Muscle layer of colon (tissue), 2 donors: ENCODE results near the gene TBCK.
"Not testable (repeated sequence)": the region's sequence is repeated elsewhere in the genome, so short reads cannot be mapped to it uniquely, and the experiment has no call there.

Source experiments
- H3K27ac ChIP-seq: one replicate; pipeline ENCODE4 v1.7.0; 2013; ENCODE audit warnings: low read depth, mild to moderate bottlenecking, low read length, moderate library complexity
- H3K27me3 ChIP-seq, 2 donors: one replicate each; pipeline ENCODE4 v1.7.0; 2013; ENCODE audit warnings: low read length in 2 of 2, mild to moderate bottlenecking in 2 of 2; ENCODE audit not compliant: insufficient read depth in 2 of 2, control insufficient read depth in 1 of 2
- H3K36me3 ChIP-seq: one replicate; pipeline ENCODE4 v1.7.0; 2013; ENCODE audit warnings: mild to moderate bottlenecking, low read length; ENCODE audit not compliant: insufficient read depth
- H3K4me1 ChIP-seq: one replicate; pipeline ENCODE4 v1.7.0; 2013; ENCODE audit warnings: mild to moderate bottlenecking, low read length; ENCODE audit not compliant: insufficient read depth
- H3K4me3 ChIP-seq, 2 donors: one replicate each; pipeline ENCODE4 v1.7.0; 2013; ENCODE audit warnings: low read length in 2 of 2, low read depth in 1 of 2, mild to moderate bottlenecking in 1 of 2, moderate library complexity in 1 of 2
- H3K9ac ChIP-seq: one replicate; pipeline ENCODE4 v1.7.0; 2013; ENCODE audit warnings: low read length
- H3K9me3 ChIP-seq: one replicate; pipeline ENCODE4 v1.7.0; 2013; ENCODE audit warnings: mild to moderate bottlenecking, low read length
- donor health status: abdominal sarcoma.
- donor health status: Adenocarcinoma of cecum.

TBCK gene

DNA sequence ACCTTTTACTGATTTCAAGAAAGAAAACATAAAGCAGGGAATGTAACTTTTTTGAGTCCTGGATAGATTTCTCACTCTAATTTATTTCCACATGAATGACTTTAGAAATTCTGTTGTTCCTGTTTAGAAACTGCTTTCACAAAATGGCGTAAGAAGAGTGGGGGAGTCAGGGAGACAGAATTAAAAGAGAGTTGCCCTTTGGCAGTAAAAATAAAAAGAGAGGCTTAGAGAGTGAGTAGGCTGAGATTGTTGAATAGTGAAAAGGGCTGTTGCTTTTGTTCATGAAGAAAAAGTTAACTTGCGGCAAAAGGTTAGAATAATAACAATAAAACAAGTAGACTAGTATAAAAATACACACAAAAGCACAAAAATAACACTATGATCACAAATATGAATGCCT lies 166.1 kb downstream of the TBCK start:
- Histone ChIP-seq H3K4me1 (no peaks in the 10 kb centered on the region), H3K27me3 (no peaks in the 10 kb centered on the region), H3K9ac (no peak overlapping the region), H3K36me3 (no peaks in the 10 kb centered on the region), H3K27ac (no peak overlapping the region), H3K9me3 (no peaks in the 10 kb centered on the region), H3K4me3 (no peak overlapping the region)

DNA sequence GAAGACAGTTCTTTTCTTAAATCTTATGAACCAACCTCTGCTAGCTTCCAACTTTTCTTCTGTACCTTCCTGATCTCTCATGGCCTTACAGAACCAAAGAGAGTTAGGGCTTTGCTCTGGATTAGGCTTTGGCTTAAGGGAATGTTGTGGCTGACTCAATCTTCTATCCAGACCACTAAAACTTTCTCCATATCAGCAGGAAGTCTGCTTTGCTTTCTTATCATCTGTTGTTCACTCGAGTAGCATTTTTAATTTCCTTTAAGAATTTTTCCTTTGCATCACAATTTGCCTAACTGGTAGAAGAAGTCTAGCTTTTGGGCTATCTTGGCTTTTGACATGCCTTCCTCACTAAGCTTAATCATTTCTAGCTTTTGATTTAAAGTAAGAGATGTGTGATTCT lies 167.0 kb downstream of the TBCK start:
- Histone ChIP-seq H3K4me1 (no peaks in the 10 kb centered on the region), H3K9me3 (no peaks in the 10 kb centered on the region), H3K9ac (no peak overlapping the region), H3K27me3 (no peaks in the 10 kb centered on the region), H3K4me3 (no peak overlapping the region), H3K27ac (no peak overlapping the region), H3K36me3 (no peaks in the 10 kb centered on the region)

DNA sequence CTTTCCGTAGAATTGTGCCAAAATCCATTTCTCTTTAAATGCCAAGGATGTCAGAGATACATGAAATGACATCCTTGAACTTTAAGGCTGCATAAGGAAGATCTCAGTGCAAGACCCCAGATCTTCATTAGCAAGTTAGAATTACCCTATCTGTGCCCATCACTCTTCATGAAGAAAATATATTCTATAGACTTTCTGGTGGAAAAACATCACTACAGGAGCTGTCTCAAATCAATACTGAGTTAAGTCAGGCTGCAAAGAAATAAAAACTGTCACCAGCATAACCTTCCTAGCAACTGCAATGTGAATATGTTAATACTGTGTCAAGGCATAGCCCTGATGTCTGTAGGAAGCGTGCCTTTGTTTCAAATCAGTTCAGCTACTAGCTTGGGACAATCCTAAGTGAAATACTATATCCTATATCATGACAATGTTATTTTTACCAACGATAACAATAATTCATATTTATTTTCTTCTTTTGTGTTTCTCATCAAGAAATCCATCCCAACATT lies 173.3 kb downstream of the TBCK start:
- H3K27ac ChIP-seq, result no peak overlapping the region
- no peak overlapping the region for H3K4me3 ChIP-seq
- no peak overlapping the region for H3K9ac ChIP-seq
- no peaks in the 10 kb centered on the region for H3K36me3 ChIP-seq
- H3K27me3 ChIP-seq, result no peaks in the 10 kb centered on the region
- no peaks in the 10 kb centered on the region for H3K4me1 ChIP-seq
- H3K9me3 ChIP-seq, result no peaks in the 10 kb centered on the region

DNA sequence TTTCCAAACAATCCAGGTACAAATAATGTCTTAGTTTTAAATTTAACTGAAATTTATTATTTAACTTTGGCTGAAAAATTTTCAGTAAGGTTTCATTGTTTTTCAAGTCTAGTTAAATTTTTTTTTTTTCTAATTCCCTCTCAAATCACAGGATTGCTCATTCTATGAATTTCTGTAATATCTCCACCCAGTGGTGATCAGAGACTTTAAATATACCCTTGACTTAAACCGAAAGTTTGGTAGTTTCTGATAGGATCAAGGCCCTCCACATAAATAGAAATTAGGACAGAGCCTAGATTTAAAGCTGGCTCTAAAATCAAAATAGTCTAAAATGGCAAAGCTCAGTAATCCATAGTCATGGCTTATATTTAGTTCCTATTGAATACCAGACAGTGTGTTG lies 175.4 kb downstream of the TBCK start:
- Histone ChIP-seq H3K4me3 (no peak overlapping the region), H3K36me3 (no peaks in the 10 kb centered on the region), H3K9me3 (no peaks in the 10 kb centered on the region), H3K27ac (no peak overlapping the region), H3K27me3 (no peaks in the 10 kb centered on the region), H3K9ac (no peak overlapping the region), H3K4me1 (no peaks in the 10 kb centered on the region)

DNA sequence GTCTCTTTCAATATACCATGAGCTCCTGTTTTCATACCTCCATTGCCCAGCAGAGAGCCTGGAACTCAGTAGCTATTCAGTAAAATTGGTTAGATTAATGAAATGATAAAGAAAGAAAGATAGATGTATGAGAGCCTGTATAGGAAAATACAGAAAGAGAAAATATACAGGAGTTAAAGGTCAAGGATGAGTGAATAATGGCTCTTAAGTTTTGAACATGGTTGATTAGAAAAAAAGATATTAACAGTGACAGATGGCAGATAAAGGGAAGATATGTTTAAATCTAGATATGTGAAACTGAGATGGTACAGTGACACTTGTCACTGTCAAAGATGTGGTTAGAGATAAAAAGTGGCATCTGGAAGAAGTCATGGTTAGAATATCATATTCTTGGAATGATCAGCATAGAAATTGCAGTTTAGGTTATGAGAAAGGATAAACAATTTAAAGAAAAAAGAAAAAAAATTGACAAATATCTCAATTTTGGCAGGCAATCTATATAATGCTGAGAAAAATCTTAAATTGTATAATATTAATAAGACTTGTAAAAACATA lies 179.2 kb downstream of the TBCK start:
- Histone ChIP-seq H3K27me3 (no peaks in the 10 kb centered on the region), H3K9ac (no peak overlapping the region), H3K36me3 (no peaks in the 10 kb centered on the region), H3K9me3 (no peaks in the 10 kb centered on the region), H3K27ac (no peak overlapping the region), H3K4me1 (no peaks in the 10 kb centered on the region), H3K4me3 (no peak overlapping the region)

DNA sequence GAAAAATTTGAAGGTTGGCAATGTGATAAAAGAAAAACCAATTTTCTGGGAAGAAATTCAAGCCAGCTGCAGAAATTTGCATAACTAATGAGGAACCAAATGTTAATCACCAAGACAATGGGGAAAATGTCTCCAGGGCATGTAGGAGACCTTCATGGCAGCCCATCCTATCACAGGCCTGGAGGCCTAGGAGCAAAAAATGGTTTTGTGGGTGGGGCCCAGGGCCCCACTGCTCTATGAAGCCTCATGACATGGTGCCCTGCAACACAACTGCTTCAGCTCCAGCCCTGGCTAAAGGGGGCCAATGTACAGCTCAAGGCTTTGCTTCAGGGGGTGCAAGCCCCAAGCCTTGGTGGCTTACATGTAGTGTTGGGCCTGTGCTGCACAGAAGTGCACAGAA lies 184.0 kb downstream of the TBCK start:
- no peaks in the 10 kb centered on the region for H3K36me3 ChIP-seq
- no peak overlapping the region for H3K27ac ChIP-seq
- H3K4me3 ChIP-seq, result no peak overlapping the region
- H3K4me1 ChIP-seq, result no peaks in the 10 kb centered on the region
- no peaks in the 10 kb centered on the region for H3K27me3 ChIP-seq
- H3K9ac ChIP-seq, result no peak overlapping the region
- H3K9me3 ChIP-seq, result no peaks in the 10 kb centered on the region

DNA sequence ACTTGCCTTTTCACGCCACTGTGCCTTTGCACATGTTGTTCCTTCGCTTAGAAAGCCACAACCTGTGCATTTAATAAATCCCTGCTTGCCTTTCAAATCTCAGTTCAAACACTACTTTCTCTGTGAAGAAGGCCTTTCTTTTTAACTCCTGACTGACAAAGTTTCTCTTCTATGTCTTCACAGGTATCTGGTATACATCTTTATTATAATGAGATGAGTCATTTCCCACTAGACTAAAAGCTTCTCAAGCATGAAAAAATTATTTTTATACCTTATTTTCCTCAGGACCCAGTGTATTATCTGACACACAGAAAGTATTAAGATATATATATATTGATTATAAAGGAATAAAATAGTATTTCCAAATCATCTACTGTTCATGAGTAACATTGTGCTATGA lies 189.9 kb downstream of the TBCK start:
- H3K4me3 ChIP-seq, result no peak overlapping the region
- no peaks in the 10 kb centered on the region for H3K27me3 ChIP-seq
- no peaks in the 10 kb centered on the region for H3K4me1 ChIP-seq
- no peak overlapping the region for H3K27ac ChIP-seq
- no peaks in the 10 kb centered on the region for H3K9me3 ChIP-seq
- H3K36me3 ChIP-seq, result no peaks in the 10 kb centered on the region
- no peak overlapping the region for H3K9ac ChIP-seq

DNA sequence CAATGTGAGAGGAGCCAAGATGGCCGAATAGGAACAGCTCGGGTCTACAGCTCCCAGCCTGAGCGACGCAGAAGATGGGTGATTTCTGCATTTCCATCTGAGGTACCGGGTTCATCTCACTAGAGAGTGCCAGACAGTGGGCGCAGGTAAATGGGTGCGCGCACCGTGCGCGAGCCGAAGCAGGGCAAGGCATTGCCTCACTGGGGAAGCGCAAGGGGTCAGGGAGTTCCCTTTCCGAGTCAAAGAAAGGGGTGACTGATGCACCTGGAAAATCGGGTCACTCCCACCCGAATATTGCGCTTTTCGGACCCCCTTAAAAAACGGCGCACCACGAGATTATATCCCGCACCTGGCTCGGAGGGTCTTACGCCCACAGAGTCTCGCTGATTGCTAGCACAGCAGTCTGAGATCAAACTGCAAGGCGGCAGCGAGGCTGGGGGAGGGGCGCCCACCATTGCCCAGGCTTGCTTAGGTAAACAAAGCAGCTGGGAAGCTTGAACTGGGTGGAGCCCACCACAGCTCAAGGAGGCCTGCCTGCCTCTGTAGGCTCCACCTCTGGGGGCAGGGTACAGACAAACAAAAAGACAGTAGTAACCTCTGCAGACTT lies 196.0 kb downstream of the TBCK start:
- H3K27me3 ChIP-seq, H3K27ac ChIP-seq, H3K9me3 ChIP-seq, H3K36me3 ChIP-seq, H3K4me1 ChIP-seq, H3K9ac ChIP-seq, H3K4me3 ChIP-seq: not testable (repeated sequence)

DNA sequence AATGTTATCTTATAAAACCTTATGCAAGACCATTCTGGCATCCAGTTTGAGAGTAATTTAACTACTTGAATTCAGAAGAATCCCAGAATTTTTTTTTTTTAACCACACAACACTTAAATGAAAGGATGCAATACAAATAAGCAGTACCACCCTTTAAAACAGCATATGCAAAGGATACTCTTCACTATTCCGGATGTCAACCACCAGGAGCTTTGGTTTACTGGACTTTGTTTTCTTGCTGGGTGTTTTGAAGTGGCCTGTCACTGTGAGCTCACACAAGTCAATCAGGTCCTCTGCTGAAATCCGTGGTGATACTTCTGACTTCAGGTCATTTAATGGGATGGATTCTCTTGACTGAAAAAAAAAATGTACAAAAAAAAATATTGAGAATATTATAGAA lies 200.0 kb downstream of the TBCK start:
- Histone ChIP-seq H3K4me1 (no peaks in the 10 kb centered on the region), H3K27ac (no peak overlapping the region), H3K27me3 (no peaks in the 10 kb centered on the region), H3K9ac (no peak overlapping the region), H3K9me3 (no peaks in the 10 kb centered on the region), H3K4me3 (no peak overlapping the region), H3K36me3 (peaks cover 9% of the 10 kb centered on the region)

DNA sequence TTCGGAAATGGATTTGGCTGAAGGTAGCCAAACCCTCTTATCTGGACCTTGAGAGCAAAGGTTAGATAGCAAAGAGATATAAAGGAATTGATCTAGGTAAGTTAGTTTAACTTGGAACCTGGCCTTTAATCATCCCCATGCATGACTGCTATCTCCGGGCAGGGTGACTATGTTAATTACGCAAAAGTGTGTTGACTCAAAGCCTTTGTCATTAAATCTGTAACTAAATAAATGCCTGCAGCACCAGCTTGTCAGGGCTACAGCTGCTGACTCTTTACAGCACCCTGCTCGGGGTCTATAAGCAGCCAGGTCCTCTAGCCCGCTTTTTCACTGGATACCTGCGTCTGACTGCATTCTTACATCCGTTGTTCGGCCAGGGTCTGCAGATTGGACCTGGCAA lies 201.7 kb downstream of the TBCK start:
- no peaks in the 10 kb centered on the region for H3K4me1 ChIP-seq
- H3K36me3 ChIP-seq, result peaks cover 17% of the 10 kb centered on the region
- peaks cover 9% of the 10 kb centered on the region for H3K9me3 ChIP-seq

DNA sequence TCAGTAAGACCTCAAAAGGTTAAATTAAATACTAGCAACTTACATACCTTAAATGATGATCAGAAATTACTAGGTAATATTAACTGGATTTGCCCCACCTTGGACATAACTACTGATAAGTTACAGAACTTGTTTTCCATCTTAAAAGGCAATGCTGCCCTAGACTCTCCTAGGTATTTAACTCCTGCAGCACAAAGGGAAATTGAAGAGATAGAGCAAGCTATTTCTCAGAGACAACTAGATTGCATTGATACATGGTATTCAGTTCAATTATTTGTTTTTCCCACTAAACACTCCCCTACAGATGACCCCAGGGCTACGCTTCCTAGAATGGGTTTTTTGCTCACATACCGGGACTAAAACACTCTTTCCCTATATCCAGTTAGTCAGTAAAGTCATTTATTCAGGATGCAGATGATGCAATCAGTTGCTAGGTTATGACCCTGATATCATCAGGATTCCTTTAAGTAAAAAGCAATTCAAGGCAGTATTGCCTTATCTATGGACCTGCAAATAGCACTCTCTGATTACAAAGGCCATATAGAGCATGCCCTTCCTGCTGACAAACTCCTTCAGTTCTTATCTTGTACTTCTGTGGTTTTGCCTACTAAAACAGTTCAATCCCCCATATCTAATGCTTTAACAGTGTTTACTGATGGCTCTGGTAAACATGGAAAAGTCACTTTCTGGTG lies 204.1 kb downstream of the TBCK start:
- not testable (repeated sequence) for H3K27ac ChIP-seq, H3K9ac ChIP-seq, H3K4me1 ChIP-seq, H3K4me3 ChIP-seq, H3K27me3 ChIP-seq
- Histone ChIP-seq H3K9me3 (peaks cover 10% of the 10 kb centered on the region), H3K36me3 (peaks cover 17% of the 10 kb centered on the region)

More for the DNA sequence above, 201.7 kb downstream of the TBCK start:
- H3K27me3 ChIP-seq, result no peaks in the 10 kb centered on the region
- H3K27ac ChIP-seq, result no peak overlapping the region
- no peak overlapping the region for H3K4me3 ChIP-seq
- H3K9ac ChIP-seq, result no peak overlapping the region

DNA sequence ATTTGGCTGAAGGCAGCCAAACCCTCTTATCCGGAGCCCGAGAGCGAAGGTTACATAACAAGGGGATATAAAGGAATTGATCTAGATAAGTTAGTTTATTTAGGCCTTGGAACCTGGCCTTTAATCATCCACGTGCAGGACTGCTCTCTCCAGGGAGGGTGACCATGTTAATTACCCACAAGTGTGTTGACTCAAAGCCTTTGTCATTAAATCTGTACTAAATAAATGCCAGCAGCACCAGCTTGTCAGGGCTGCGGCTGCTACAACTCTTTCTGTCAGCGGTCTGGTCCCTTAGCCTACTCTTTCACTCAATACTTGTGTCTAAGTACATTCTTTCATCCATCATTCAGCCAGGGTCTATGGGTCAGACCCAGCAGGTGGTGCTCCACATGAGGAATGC lies 206.1 kb downstream of the TBCK start:
- H3K27ac ChIP-seq, result no peak overlapping the region
- H3K9me3 ChIP-seq, result peaks cover 10% of the 10 kb centered on the region
- no peaks in the 10 kb centered on the region for H3K4me1 ChIP-seq
- no peak overlapping the region for H3K9ac ChIP-seq
- H3K4me3 ChIP-seq, result no peak overlapping the region
- no peaks in the 10 kb centered on the region for H3K27me3 ChIP-seq
- H3K36me3 ChIP-seq, result peaks cover 24% of the 10 kb centered on the region
